Muscle of leg (tissue), 11 donors: Measurements from ENCODE around the gene PDIA6. TPM values are rescaled to one million over a fixed set of nuclear protein-coding genes. Genes with fewer than 3 reads are reported as not detected.

Experiments used
- DNase-seq: peaks from one replicate; pipeline ENCODE4 v3.0.0; 2013
- H3K27ac ChIP-seq: one replicate; pipeline ENCODE4 v1.5.1; 2013; ENCODE audit warnings: mild to moderate bottlenecking, low read length, control low read depth
- H3K27me3 ChIP-seq: one replicate; pipeline ENCODE4 v1.6.1; 2013; ENCODE audit warnings: low read length; ENCODE audit not compliant: control insufficient read depth, insufficient read depth
- H3K36me3 ChIP-seq: one replicate; pipeline ENCODE4 v1.6.1; 2013; ENCODE audit warnings: low read length; ENCODE audit not compliant: control insufficient read depth, insufficient read depth
- H3K4me1 ChIP-seq: one replicate; pipeline ENCODE4 v1.6.1; 2013; ENCODE audit warnings: low read length; ENCODE audit not compliant: control insufficient read depth, insufficient read depth
- H3K4me3 ChIP-seq: one replicate; pipeline ENCODE4 v1.5.1; 2013; ENCODE audit warnings: low read length, control low read depth
- H3K9me3 ChIP-seq: replicated peaks from 2 replicates; pipeline ENCODE4 v1.6.1; 2013; ENCODE audit warnings: low read depth, low read length; ENCODE audit not compliant: control insufficient read depth
- WGBS: methylation state at CpG from one replicate; pipeline ENCODE4 v1.1.5; 2013; ENCODE audit warnings: missing lambda C conversion rate; ENCODE audit not compliant: insufficient coverage; 5-methylcytosine and 5-hydroxymethylcytosine counted together
- polyA plus RNA-seq, 8 donors: library from polyadenylated mRNA; unstranded; fragments of 120-200 nt; gene quantifications; one replicate each; pipeline versions ENCODE4 v1.2.1 to v1.2.3, GENCODE V29; 2013; ENCODE audit warnings: inconsistent platforms in 1 of 8, low replicate concordance in 1 of 8; ENCODE audit not compliant: insufficient read length in 8 of 8, insufficient read depth in 1 of 8
- total RNA-seq: library from RNA; stranded (reverse); fragments of 120-200 nt; gene quantifications from one replicate; pipeline ENCODE4 v1.2.4, GENCODE V29; 2013

PDIA6 gene
- total and polyA plus RNA-seq, 9 donors, result 135 to 208 (median 151) TPM

- Histone ChIP-seq H3K9me3 (no peaks in the 10 kb centered on the region), H3K27ac (no peak overlapping the region), H3K4me3 (no peak overlapping the region), H3K27me3 (peaks cover 3% of the 10 kb centered on the region), H3K36me3 (no peaks in the 10 kb centered on the region), H3K4me1 (no peaks in the 10 kb centered on the region)
- no CpG with 5 or more reads among the region's 6 CpGs for WGBS
- no peak for DNase-seq
Measured at GRCh38 chr2:10757814-10758286, 54.7 kb downstream of the PDIA6 start.

- no peak for DNase-seq
- no peaks in the 10 kb centered on the region for H3K4me1 ChIP-seq
- H3K27me3 ChIP-seq, result peaks cover 3% of the 10 kb centered on the region
- H3K36me3 ChIP-seq, result no peaks in the 10 kb centered on the region
- H3K27ac ChIP-seq, result no peak overlapping the region
- H3K4me3 ChIP-seq, result no peak overlapping the region
- no peaks in the 10 kb centered on the region for H3K9me3 ChIP-seq
- WGBS, result 57% methylated on average over 7 of the region's 7 CpGs
Measured at GRCh38 chr2:10755621-10756020, 57.0 kb downstream of the PDIA6 start.

GRCh38 chr2:10753876-10754275, 58.7 kb downstream of the PDIA6 start:
- Histone ChIP-seq H3K9me3 (no peaks in the 10 kb centered on the region), H3K27ac (no peak overlapping the region), H3K27me3 (peaks cover 3% of the 10 kb centered on the region), H3K4me1 (no peaks in the 10 kb centered on the region), H3K4me3 (no peak overlapping the region), H3K36me3 (no peaks in the 10 kb centered on the region)
- 85% methylated on average over 4 of the region's 8 CpGs for WGBS
- no peak for DNase-seq

- no peaks in the 10 kb centered on the region for H3K9me3 ChIP-seq
- no peak overlapping the region for H3K27ac ChIP-seq
- peak; percentile 17 for DNase-seq
- H3K4me1 ChIP-seq, result no peaks in the 10 kb centered on the region
- H3K36me3 ChIP-seq, result no peaks in the 10 kb centered on the region
- WGBS, result 93% methylated on average over 3 of the region's 7 CpGs
- H3K27me3 ChIP-seq, result peaks cover 3% of the 10 kb centered on the region
- no peak overlapping the region for H3K4me3 ChIP-seq
Measured at GRCh38 chr2:10753156-10753555, 59.4 kb downstream of the PDIA6 start.

DNA sequence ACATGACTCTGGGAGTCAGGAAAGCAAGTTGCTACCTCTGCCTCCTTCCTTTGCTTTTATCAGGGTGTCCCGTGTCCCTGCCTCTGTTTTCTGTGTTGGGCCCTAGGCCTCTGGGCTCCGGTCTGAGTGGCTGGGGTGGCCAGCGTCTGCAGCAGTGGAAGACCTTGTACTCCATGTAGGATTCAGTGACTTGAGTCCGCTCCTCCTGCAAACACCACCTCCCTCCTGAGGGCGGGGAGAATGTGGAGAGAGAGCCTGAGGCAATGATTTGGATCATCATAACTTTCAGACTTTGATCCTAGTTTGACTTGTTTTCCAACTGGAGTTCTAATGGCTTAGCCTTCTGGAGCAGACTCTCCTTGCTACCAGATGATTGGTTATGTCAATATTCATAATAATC, 60.3 kb downstream of the PDIA6 start:
- no CpG with 5 or more reads among the region's 5 CpGs for WGBS
- Histone ChIP-seq H3K27ac (no peak overlapping the region), H3K9me3 (no peaks in the 10 kb centered on the region), H3K4me3 (no peak overlapping the region), H3K36me3 (no peaks in the 10 kb centered on the region), H3K4me1 (no peaks in the 10 kb centered on the region), H3K27me3 (peaks cover 3% of the 10 kb centered on the region)
- DNase-seq, result no peak

GRCh38 chr2:10750610-10751009, 62.0 kb downstream of the PDIA6 start:
- H3K4me3 ChIP-seq, result no peak overlapping the region
- DNase-seq, result no peak
- H3K27ac ChIP-seq, result no peak overlapping the region
- peaks cover 3% of the 10 kb centered on the region for H3K27me3 ChIP-seq
- no peaks in the 10 kb centered on the region for H3K36me3 ChIP-seq
- 84% methylated on average over 4 of the region's 6 CpGs for WGBS
- H3K4me1 ChIP-seq, result no peaks in the 10 kb centered on the region
- no peaks in the 10 kb centered on the region for H3K9me3 ChIP-seq

GRCh38 chr2:10742666-10743065, 69.9 kb downstream of the PDIA6 start:
- 86% methylated on average over 7 of the region's 11 CpGs for WGBS

GRCh38 chr2:10741139-10741538, 71.4 kb downstream of the PDIA6 start:
- H3K27me3 ChIP-seq, result no peaks in the 10 kb centered on the region
- 61% methylated on average over 2 of the region's 2 CpGs for WGBS
- no peak for DNase-seq
- H3K4me3 ChIP-seq, result no peak overlapping the region
- no peaks in the 10 kb centered on the region for H3K36me3 ChIP-seq
- no peak overlapping the region for H3K27ac ChIP-seq
- no peaks in the 10 kb centered on the region for H3K4me1 ChIP-seq
- H3K9me3 ChIP-seq, result no peaks in the 10 kb centered on the region

More at GRCh38 chr2:10742666-10743065, 69.9 kb downstream of the PDIA6 start:
- H3K27me3 ChIP-seq, result no peaks in the 10 kb centered on the region
- no peaks in the 10 kb centered on the region for H3K9me3 ChIP-seq
- H3K4me1 ChIP-seq, result no peaks in the 10 kb centered on the region
- H3K4me3 ChIP-seq, result no peak overlapping the region
- H3K27ac ChIP-seq, result no peak overlapping the region
- no peaks in the 10 kb centered on the region for H3K36me3 ChIP-seq
- no peak for DNase-seq

GRCh38 chr2:10740226-10740625, 72.4 kb downstream of the PDIA6 start:
- Histone ChIP-seq H3K36me3 (no peaks in the 10 kb centered on the region), H3K27me3 (no peaks in the 10 kb centered on the region), H3K4me3 (no peak overlapping the region), H3K27ac (no peak overlapping the region), H3K4me1 (no peaks in the 10 kb centered on the region), H3K9me3 (no peaks in the 10 kb centered on the region)
- no peak for DNase-seq
- WGBS, result 83% methylated on average over 2 of the region's 3 CpGs

- 89% methylated on average over 3 of the region's 6 CpGs for WGBS
- Histone ChIP-seq H3K36me3 (no peaks in the 10 kb centered on the region), H3K27me3 (peaks cover 6% of the 10 kb centered on the region), H3K4me1 (no peaks in the 10 kb centered on the region), H3K9me3 (no peaks in the 10 kb centered on the region), H3K27ac (no peak overlapping the region), H3K4me3 (no peak overlapping the region)
- no peak for DNase-seq
Measured at GRCh38 chr2:10738192-10738591, 74.4 kb downstream of the PDIA6 start.

- H3K27me3 ChIP-seq, result peaks cover 6% of the 10 kb centered on the region
- H3K27ac ChIP-seq, result no peak overlapping the region
- H3K4me3 ChIP-seq, result no peak overlapping the region
- no peaks in the 10 kb centered on the region for H3K9me3 ChIP-seq
- H3K4me1 ChIP-seq, result no peaks in the 10 kb centered on the region
- H3K36me3 ChIP-seq, result no peaks in the 10 kb centered on the region
- DNase-seq, result no peak
- 82% methylated on average over 4 of the region's 5 CpGs for WGBS
Measured at GRCh38 chr2:10733980-10734379, 78.6 kb downstream of the PDIA6 start.
